SJCRH30 (cell line): Measurements from ENCODE around the gene ILF3. TPM values are rescaled to one million over a fixed set of nuclear protein-coding genes. Genes with fewer than 3 reads are reported as not detected.

ENCODE experiments used
- total RNA-seq: library from RNA; depleted of rRNA; stranded (reverse); fragments of >200 nt; shearing (Covaris generic); gene quantifications from 2 replicates; pipeline ENCODE4 v1.2.3, GENCODE V29; 2014; rRNA removed

The ILF3 gene
- total RNA-seq, 1 experiment from 2014 or later = 302 TPM

Other genes starting within 250 kb of the ILF3 start
- gene PDE4A, start 233.8 kb upstream of the ILF3 start, total RNA-seq = 3.7 and 4.2 TPM in 2 replicates
- 45.3 and 50.5 TPM in 2 replicates for gene KEAP1, start 151.0 kb upstream of the ILF3 start, total RNA-seq
- gene S1PR5, start 136.9 kb upstream of the ILF3 start, total RNA-seq = 2.4 and 2.6 TPM in 2 replicates
- 25.5 and 26.4 TPM in 2 replicates for gene ATG4D, start 110.4 kb upstream of the ILF3 start, total RNA-seq
- 20.0 and 25.5 TPM in 2 replicates for gene KRI1, start 88.3 kb upstream of the ILF3 start, total RNA-seq
- 7.5 and 7.9 TPM in 2 replicates for gene CDKN2D, start 85.4 kb upstream of the ILF3 start, total RNA-seq
- gene AP1M2, start 67.0 kb upstream of the ILF3 start, total RNA-seq = 0.35 and 0.40 TPM in 2 replicates
- gene SLC44A2, start 28.8 kb upstream of the ILF3 start, total RNA-seq = 70.3 and 73.5 TPM in 2 replicates
- gene QTRT1, start 47.1 kb downstream of the ILF3 start, total RNA-seq = 13.2 and 14.6 TPM in 2 replicates
- 56.7 and 59.5 TPM in 2 replicates for gene DNM2, start 63.7 kb downstream of the ILF3 start, total RNA-seq
- gene TMED1, start 181.9 kb downstream of the ILF3 start, total RNA-seq = 25.2 and 26.0 TPM in 2 replicates
- not detected in 2 replicates for gene C19orf38, start 194.1 kb downstream of the ILF3 start, total RNA-seq
- 35.7 and 36.2 TPM in 2 replicates for gene CARM1, start 217.2 kb downstream of the ILF3 start, total RNA-seq